ENCODE measurements around the gene CCK. TPM values are rescaled to one million over a fixed set of nuclear protein-coding genes. Genes with fewer than 3 reads are reported as not detected.

The CCK gene
- total RNA-seq, 2 experiments from 2014 or later: not detected

DNA sequence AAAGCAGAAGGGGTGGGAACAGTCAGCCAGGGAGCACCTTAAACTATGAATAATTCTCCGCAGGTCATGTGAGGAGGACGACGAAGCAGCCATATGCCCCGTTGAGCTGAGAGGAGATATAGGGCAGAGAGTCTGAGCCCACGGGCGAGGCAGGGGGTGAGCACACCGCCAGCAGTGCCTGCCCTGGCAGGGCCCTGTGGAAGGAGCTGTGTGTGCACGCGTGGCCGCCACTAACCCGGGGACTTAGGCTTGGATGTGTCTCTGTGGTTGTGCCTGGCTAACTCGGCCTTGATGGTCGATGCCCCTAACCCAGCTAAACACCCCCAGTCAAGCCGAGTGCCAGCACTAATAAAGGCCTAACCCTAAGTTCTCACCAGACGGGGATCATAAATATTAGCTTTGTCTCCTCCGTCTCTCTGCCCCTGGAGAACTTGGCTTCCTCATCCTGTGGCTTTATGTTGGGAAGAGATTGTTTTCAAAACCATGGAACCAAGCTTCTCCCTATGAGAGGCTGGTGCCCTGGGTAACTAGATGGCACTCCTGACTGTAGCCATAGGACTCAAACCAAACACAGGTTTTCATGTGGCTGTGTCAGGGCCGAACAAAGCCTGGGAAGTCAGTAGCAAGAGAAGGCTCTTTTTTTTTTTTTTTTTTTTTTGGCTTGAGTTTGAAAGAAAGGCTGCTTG, 45.4 kb downstream of the CCK start:
- CTCF ChIA-PET: interaction anchor here (1.1 to 1.3 kb wide), 2 partner anchors 9 to 29 kb away, joined by 3 read pairs; no protein-coding TSS in a partner anchor
- Mint-ChIP-seq H3K4me1 (ENCODE audit: low read depth) (peaks cover 28% of the 10 kb centered on the region), H3K36me3 (ENCODE audit: low read depth) (peaks cover 41% of the 10 kb centered on the region), H3K4me3 (no peak overlapping the region), H3K27ac (no peak overlapping the region), H3K27me3 (ENCODE audit: low read depth) (no peaks in the 10 kb centered on the region), H3K9me3 (ENCODE audit: insufficient read depth) (no peaks in the 10 kb centered on the region)
- DNase-seq (no peak), ATAC-seq (no peak)
- POLR2A ChIA-PET: no interaction called here

DNA sequence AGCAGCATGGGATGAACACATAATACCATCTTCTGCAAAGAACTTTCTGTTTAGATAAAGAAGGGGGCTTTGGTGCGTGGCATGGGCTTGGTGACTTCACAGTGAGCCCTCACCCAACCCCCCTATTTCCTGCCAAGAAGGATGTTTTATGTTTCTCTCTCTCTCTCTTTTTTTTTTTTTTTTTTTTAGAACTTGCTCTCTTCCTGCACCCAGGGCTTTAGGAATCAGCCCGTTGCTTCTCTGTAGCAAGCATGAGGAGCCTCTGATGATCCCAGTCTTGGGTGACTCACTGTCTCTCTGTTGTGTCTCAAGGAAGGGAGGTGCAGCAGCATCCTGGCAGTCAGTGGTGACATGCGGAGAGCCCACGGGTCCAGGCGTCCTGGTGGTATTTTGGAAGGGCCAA, 49.1 kb downstream of the CCK start:
- peak; percentile 63 for DNase-seq
- POLR2A ChIA-PET: no interaction called here
- no peaks in the 10 kb centered on the region for H3K27me3 Mint-ChIP-seq (ENCODE audit: low read depth)
- H3K9me3 Mint-ChIP-seq (ENCODE audit: insufficient read depth): no peaks in the 10 kb centered on the region
- CTCF ChIA-PET: interaction anchor here (4.7 kb wide), 1 partner anchor 26 kb away, joined by 33 read pairs; no protein-coding TSS in a partner anchor
- peak overlapping the region; percentile 88 for H3K27ac Mint-ChIP-seq
- peak; percentile 32 for ATAC-seq
- peaks cover 40% of the 10 kb centered on the region for H3K36me3 Mint-ChIP-seq (ENCODE audit: low read depth)
- H3K4me1 Mint-ChIP-seq (ENCODE audit: low read depth): peaks cover 59% of the 10 kb centered on the region
- H3K4me3 Mint-ChIP-seq: peak overlapping the region; percentile 39

DNA sequence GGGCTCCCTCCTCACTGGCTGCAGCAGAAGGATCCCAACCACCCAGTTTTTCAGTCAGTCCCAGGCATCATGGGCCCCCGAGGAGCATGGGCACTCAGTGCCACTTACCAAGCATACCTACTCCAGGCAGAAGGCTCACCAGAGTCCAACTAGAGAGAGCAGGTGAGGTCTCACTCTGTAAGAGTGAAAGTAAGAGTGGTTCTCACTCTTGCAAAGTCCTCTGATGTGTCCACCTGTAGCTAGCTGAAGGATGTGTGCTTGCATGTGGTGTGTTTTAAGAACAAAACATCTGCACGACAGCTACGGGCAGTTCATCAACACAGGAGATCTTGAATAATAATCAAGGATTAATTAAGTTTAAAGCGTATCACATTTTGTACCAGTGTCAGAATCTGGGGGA, 49.7 kb downstream of the CCK start:
- Mint-ChIP-seq H3K9me3 (ENCODE audit: insufficient read depth) (no peaks in the 10 kb centered on the region), H3K36me3 (ENCODE audit: low read depth) (peaks cover 45% of the 10 kb centered on the region), H3K27me3 (ENCODE audit: low read depth) (no peaks in the 10 kb centered on the region), H3K4me1 (ENCODE audit: low read depth) (peaks cover 61% of the 10 kb centered on the region), H3K27ac (peak overlapping the region; percentile 88), H3K4me3 (peak overlapping the region; percentile 39)
- CTCF ChIA-PET: interaction anchor here (2.1 to 4.7 kb wide), 2 partner anchors 13 to 25 kb away, joined by 7 to 33 read pairs; no protein-coding TSS in a partner anchor
- POLR2A ChIA-PET: no interaction called here
- ATAC-seq (peak; percentile 20), DNase-seq (no peak)

DNA sequence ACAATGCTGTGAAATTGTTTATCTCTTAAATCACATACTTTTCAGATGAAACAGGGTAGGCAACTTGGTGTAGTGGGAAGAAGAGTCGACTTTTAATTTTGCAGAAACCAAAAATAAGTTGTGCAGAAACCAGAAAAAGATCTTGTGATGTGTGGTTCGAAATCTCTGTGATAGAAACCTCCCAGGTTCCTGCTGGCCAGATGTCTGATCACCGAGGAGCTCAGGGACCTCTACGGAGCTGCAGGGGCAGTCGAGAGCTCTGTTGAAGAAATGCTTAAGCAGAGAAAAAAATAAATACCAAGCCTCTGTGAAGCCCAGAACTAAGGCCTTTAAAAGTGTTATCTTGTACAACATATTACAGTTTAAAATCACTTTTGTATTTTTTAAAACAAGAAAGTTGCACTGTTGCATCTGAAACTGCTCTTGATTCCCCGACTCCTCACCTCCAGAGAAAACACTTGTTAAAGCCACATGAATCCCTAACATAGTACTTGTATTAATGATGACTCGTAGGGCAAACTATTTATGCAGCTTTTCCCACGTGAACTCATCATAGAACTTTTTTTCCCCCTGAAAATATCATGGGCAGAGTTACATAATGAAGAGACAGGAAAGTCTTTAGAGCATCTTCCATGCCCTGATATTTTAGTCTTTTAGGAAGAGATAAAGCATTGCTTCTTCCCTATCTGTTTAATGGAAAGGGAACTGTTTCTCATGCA, 51.3 kb downstream of the CCK start:
- ChIA-PET CTCF (interaction anchor here (0.9 to 4.7 kb wide), 7 partner anchors 15 to 287 kb away, joined by 3 to 33 read pairs (median 7); partner anchors contain the start of gene VIPR1), POLR2A (interaction anchor here (0.7 kb wide), 1 partner anchor 59 kb away, joined by 3 read pairs; no protein-coding TSS in a partner anchor)
- Mint-ChIP-seq H3K27me3 (ENCODE audit: low read depth) (no peaks in the 10 kb centered on the region), H3K36me3 (ENCODE audit: low read depth) (peaks cover 41% of the 10 kb centered on the region), H3K9me3 (ENCODE audit: insufficient read depth) (no peaks in the 10 kb centered on the region), H3K4me1 (ENCODE audit: low read depth) (peaks cover 58% of the 10 kb centered on the region), H3K4me3 (no peak overlapping the region), H3K27ac (peak overlapping the region; percentile 60)
- DNase-seq: no peak
- ATAC-seq: no peak

DNA sequence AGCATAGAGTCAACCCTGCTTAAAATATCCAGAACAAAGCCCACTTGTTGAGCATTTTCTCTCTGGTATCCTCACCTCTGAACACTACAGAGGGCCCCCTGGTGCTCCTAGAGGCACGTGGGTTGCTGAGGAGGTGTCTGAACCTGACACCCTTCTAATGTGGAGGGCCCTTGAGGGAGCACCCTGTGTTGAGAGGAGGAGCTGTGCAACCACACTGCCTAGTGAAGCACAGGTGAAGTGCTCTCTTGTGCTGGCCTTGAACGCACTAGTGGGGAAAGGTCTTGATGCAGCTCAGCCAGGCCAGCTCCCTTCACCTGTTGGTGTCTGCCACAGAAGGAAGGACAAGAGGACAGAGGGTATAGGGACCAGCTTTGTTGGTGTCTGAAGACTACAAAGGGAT, 51.9 kb downstream of the CCK start:
- ChIA-PET CTCF (interaction anchor here (2.0 to 4.7 kb wide), 5 partner anchors 15 to 94 kb away, joined by 5 to 33 read pairs (median 7); no protein-coding TSS in a partner anchor), POLR2A (no interaction called here)
- Mint-ChIP-seq H3K27ac (peak overlapping the region; percentile 60), H3K9me3 (ENCODE audit: insufficient read depth) (no peaks in the 10 kb centered on the region), H3K4me3 (no peak overlapping the region), H3K36me3 (ENCODE audit: low read depth) (peaks cover 46% of the 10 kb centered on the region), H3K27me3 (ENCODE audit: low read depth) (no peaks in the 10 kb centered on the region), H3K4me1 (ENCODE audit: low read depth) (peaks cover 58% of the 10 kb centered on the region)
- peak; percentile 52 for ATAC-seq
- no peak for DNase-seq

DNA sequence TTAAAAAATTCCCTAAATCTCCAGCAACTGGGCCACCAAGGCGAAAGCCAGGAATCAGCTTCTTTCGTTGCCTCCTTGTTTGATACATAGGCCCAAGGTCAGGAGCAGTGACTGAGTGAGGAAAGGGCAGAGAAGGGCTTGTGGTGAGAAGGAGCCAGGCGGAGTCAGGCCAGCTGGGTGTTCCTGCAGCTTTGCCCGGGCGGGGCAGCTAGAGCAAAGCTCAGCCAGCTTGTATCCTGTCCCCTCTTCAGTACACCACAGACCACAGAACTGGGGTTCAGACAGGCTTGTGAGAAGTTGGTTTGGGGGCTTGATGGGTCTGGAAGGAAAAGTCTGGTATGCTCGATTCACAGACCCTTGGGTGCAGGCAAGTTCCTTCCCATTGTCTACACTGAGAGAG, 52.6 kb downstream of the CCK start:
- CTCF ChIA-PET: interaction anchor here (0.7 to 4.7 kb wide), 3 partner anchors 22 to 94 kb away, joined by 3 to 33 read pairs (median 7); no protein-coding TSS in a partner anchor
- no peaks in the 10 kb centered on the region for H3K27me3 Mint-ChIP-seq (ENCODE audit: low read depth)
- ATAC-seq (peak; percentile 72), DNase-seq (peak; percentile 61)
- H3K27ac Mint-ChIP-seq: peak overlapping the region; percentile 60
- H3K4me1 Mint-ChIP-seq (ENCODE audit: low read depth): peaks cover 58% of the 10 kb centered on the region
- no peaks in the 10 kb centered on the region for H3K9me3 Mint-ChIP-seq (ENCODE audit: insufficient read depth)
- POLR2A ChIA-PET: no interaction called here
- H3K4me3 Mint-ChIP-seq: peak overlapping the region; percentile 47
- H3K36me3 Mint-ChIP-seq (ENCODE audit: low read depth): peaks cover 48% of the 10 kb centered on the region

DNA sequence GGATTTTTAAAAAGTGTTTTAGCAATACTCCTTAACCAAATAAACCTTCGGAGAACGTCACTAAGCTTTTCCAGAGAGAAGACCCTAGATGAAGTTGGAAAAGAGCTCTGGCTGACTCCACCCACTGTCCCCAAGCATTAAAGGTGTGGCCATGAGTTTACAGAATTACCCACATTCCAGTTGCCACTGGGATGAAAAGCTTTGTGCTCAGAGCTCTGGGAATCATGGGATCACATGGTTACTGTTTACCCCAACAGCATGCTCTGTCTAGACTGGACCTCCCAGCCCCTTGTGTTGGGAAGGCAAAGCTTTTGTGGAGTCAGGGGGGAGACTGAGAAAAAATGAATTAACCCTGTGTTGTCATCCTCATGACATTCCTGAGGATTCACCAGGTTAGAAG, 55.3 kb downstream of the CCK start:
- no peaks in the 10 kb centered on the region for H3K9me3 Mint-ChIP-seq (ENCODE audit: insufficient read depth)
- H3K4me1 Mint-ChIP-seq (ENCODE audit: low read depth): peaks cover 39% of the 10 kb centered on the region
- H3K36me3 Mint-ChIP-seq (ENCODE audit: low read depth): peaks cover 43% of the 10 kb centered on the region
- H3K4me3 Mint-ChIP-seq: no peak overlapping the region
- H3K27ac Mint-ChIP-seq: no peak overlapping the region
- ChIA-PET POLR2A (no interaction called here), CTCF (interaction anchor here (0.7 to 3.0 kb wide), 4 partner anchors 15 to 233 kb away, joined by 3 to 19 read pairs (median 3); no protein-coding TSS in a partner anchor)
- DNase-seq (no peak), ATAC-seq (no peak)
- H3K27me3 Mint-ChIP-seq (ENCODE audit: low read depth): no peaks in the 10 kb centered on the region

DNA sequence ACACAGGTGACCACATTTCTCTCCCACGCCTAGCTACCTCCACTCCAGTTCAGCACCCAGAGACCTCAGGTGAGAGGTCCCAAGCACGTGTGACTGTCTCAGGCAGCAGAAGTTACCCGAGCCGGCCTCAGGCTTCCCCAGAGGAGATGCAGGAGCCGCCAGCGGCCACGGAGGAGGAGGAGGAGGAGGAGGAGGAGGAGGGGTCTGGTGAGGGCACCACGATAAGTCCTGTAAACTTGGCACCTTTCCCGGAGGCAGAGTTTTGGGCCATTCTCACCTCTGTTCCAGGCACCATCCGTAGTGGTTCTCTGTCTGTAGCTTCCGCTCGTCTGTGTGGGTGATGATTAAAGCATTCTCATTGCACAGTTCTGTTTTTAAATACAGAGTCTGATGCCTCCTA, 56.1 kb downstream of the CCK start:
- ChIA-PET CTCF (interaction anchor here (1.3 to 3.0 kb wide), 3 partner anchors 19 to 234 kb away, joined by 3 to 19 read pairs (median 3); no protein-coding TSS in a partner anchor), POLR2A (no interaction called here)
- H3K36me3 Mint-ChIP-seq (ENCODE audit: low read depth): peaks cover 37% of the 10 kb centered on the region
- no peak for ATAC-seq
- no peak overlapping the region for H3K4me3 Mint-ChIP-seq
- no peaks in the 10 kb centered on the region for H3K9me3 Mint-ChIP-seq (ENCODE audit: insufficient read depth)
- no peaks in the 10 kb centered on the region for H3K27me3 Mint-ChIP-seq (ENCODE audit: low read depth)
- H3K27ac Mint-ChIP-seq: no peak overlapping the region
- DNase-seq: no peak
- H3K4me1 Mint-ChIP-seq (ENCODE audit: low read depth): peaks cover 32% of the 10 kb centered on the region

Other genes with a start within 250 kb of the CCK start
- gene TRAK1, start 174.8 kb downstream of the CCK start, total RNA-seq: 10 to 100 TPM; 28.6 to 28.7 TPM
- not detected for gene LYZL4, start 144.4 kb upstream of the CCK start, total RNA-seq
- gene VIPR1, start 236.5 kb upstream of the CCK start, total RNA-seq: 1 to 10 TPM; 9.1 to 9.5 TPM